Panc1 (cell line): ENCODE results near the gene CASQ2. TPM values are rescaled to one million over a fixed set of nuclear protein-coding genes. Genes with fewer than 3 reads are reported as not detected.

Experiments used
- ATAC-seq: fragments of 200-7000 bp; cut with Tn5 transposase; 2 replicates; pipeline ENCODE4 v1.9.1; 2020; ENCODE audit warnings: mild to moderate bottlenecking, moderate library complexity
- BruUV-seq: library from RNA; stranded (reverse); fragments of 400-500 nt; replicated peaks from 2 replicates; lab custom pipeline; 2021; lab: Mats Ljungman, UMichigan
- CTCF ChIA-PET: fragments of 300-600 bp; sonication (Branson Sonifier 250); formaldehyde crosslinking; loops from one replicate; lab custom pipeline; 2022; ENCODE audit warnings: antibody characterized with exemption; lab: Charles Lee
- POLR2A ChIA-PET: fragments of 300-600 bp; sonication (Branson Sonifier 250); formaldehyde crosslinking; loops from one replicate; lab custom pipeline; 2022; ENCODE audit warnings: antibody characterized with exemption; lab: Charles Lee
- DNase-seq: peaks from one replicate; pipeline ENCODE4 v3.0.0-alpha.2; 2010; ENCODE audit warnings: low read depth, low spot score
- H3K27ac ChIP-seq: 2 replicates; pipeline ENCODE4 v1.5.1; 2011; ENCODE audit warnings: mild to moderate bottlenecking, low read length, inconsistent platforms
- H3K27me3 ChIP-seq: fragments of 200-500 bp; sonication (Bioruptor generic); 2 replicates; pipeline ENCODE4 v1.6.0; 2014; ENCODE audit warnings: low read length, inconsistent platforms; ENCODE audit not compliant: control insufficient read depth, insufficient read depth
- H3K36me3 ChIP-seq: fragments of 200-500 bp; sonication (Bioruptor generic); 2 replicates; pipeline ENCODE4 v1.5.1; 2014; ENCODE audit warnings: inconsistent platforms, mild to moderate bottlenecking, low read length, moderate library complexity; ENCODE audit not compliant: control insufficient read depth, insufficient read depth
- H3K4me1 ChIP-seq: 2 replicates; pipeline ENCODE4 v1.5.1; 2011; ENCODE audit warnings: inconsistent platforms, mild to moderate bottlenecking, low read length, moderate library complexity; ENCODE audit not compliant: control insufficient read depth, insufficient read depth
- H3K4me3 ChIP-seq, 2 experiments: 2 replicates each; pipeline ENCODE4 v1.5.1; 2011 to 2012; ENCODE audit warnings: low read depth in 2 of 2, low read length in 2 of 2, mild to moderate bottlenecking in 2 of 2, inconsistent platforms in 1 of 2, moderate library complexity in 1 of 2
- H3K9me3 ChIP-seq: fragments of 200-500 bp; sonication (Bioruptor generic); 2 replicates; pipeline ENCODE4 v1.5.1; 2014; ENCODE audit warnings: low read depth, mild to moderate bottlenecking, inconsistent platforms, low read length, moderate library complexity; ENCODE audit not compliant: control insufficient read depth, insufficient read depth
- CTCF ChIP-seq: fragments of 450-650 bp; IDR thresholded peaks from 2 replicates; pipeline ENCODE4 v1.5.1; 2017; ENCODE audit warnings: mild to moderate bottlenecking
- POLR2AphosphoS5 ChIP-seq: IDR thresholded peaks from 2 replicates; pipeline ENCODE4 v1.6.1; 2012; ENCODE audit warnings: mild to moderate bottlenecking, low read depth, low read length, moderate library complexity
- SIN3A ChIP-seq: IDR thresholded peaks from 2 replicates; pipeline ENCODE4 v1.6.1; 2012; ENCODE audit warnings: low read depth, mild to moderate bottlenecking, low read length, moderate library complexity, borderline replicate concordance; ENCODE audit not compliant: insufficient read depth
- TCF7L2 ChIP-seq: IDR thresholded peaks from 2 replicates; pipeline ENCODE4 v1.6.1; 2011; ENCODE audit warnings: mild to moderate bottlenecking, low read depth, low read length, inconsistent platforms
- in situ Hi-C: cut with HindIII; loops from 2 replicates; pipeline ENCODE4 v1.10.0; 2016; ENCODE audit warnings: low sequenced_read_pairs, low pct_unique_long_range_greater_than_20kb
- intact Hi-C: fragments of 100-400 bp; cut with micrococcal nuclease; formaldehyde crosslinking; loops from one replicate; pipeline ENCODE4 v1.10.0; 2022; ENCODE audit not compliant: unreplicated experiment
- total RNA-seq: library from RNA; stranded (reverse); gene quantifications from one replicate; pipeline ENCODE4 v1.2.1, GENCODE V29; 2021; ENCODE audit not compliant: unreplicated experiment
- TF ChIP-seq, protein P1 (sequence below), 2 experiments: IDR thresholded peaks; 2 replicates each; pipeline ENCODE4 v1.6.1; 2011 to 2012; ENCODE audit warnings: low read depth in 2 of 2, control low read depth in 1 of 2, low read length in 1 of 2, mild to moderate bottlenecking in 1 of 2, moderate library complexity in 1 of 2; ENCODE audit not compliant: insufficient read depth in 1 of 2

Gene CASQ2
- total RNA-seq, 1 experiment from 2014 or later, result not detected

- H3K27me3 ChIP-seq, result no peaks in the 10 kb centered on the region
- POLR2A ChIA-PET, result no interaction called here
Observed at GRCh38 chr1:115794976-115795639, 26.6 kb upstream of the CASQ2 start.

DNA sequence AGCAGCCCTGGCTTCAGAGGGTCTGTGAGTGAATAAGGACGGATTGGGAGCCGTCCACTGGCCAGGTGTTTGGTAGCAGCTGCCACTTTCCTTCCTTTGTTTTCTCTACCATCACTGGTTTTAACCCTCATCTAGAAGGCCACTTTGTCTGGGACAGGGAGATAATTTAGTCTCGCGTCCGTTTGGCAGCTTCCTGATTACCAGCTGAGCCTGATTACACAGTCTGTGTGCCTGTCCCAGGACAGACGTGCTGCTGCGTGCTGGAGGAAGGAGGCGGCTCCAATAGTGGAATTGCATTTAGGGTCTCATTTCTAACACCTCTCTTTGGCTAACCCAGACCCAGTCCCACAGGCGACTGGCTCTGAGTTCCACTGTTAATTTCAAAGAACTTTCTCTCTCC is 24.6 kb upstream of the CASQ2 start:
- ChIA-PET CTCF (no interaction called here), POLR2A (no interaction called here)
- TF ChIP-seq, protein P1, sequence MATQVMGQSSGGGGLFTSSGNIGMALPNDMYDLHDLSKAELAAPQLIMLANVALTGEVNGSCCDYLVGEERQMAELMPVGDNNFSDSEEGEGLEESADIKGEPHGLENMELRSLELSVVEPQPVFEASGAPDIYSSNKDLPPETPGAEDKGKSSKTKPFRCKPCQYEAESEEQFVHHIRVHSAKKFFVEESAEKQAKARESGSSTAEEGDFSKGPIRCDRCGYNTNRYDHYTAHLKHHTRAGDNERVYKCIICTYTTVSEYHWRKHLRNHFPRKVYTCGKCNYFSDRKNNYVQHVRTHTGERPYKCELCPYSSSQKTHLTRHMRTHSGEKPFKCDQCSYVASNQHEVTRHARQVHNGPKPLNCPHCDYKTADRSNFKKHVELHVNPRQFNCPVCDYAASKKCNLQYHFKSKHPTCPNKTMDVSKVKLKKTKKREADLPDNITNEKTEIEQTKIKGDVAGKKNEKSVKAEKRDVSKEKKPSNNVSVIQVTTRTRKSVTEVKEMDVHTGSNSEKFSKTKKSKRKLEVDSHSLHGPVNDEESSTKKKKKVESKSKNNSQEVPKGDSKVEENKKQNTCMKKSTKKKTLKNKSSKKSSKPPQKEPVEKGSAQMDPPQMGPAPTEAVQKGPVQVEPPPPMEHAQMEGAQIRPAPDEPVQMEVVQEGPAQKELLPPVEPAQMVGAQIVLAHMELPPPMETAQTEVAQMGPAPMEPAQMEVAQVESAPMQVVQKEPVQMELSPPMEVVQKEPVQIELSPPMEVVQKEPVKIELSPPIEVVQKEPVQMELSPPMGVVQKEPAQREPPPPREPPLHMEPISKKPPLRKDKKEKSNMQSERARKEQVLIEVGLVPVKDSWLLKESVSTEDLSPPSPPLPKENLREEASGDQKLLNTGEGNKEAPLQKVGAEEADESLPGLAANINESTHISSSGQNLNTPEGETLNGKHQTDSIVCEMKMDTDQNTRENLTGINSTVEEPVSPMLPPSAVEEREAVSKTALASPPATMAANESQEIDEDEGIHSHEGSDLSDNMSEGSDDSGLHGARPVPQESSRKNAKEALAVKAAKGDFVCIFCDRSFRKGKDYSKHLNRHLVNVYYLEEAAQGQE (IDR thresholded peaks at IDR 0.05; ENCODE audit: insufficient read depth in 1 of 2, low read depth in 2 of 2, low read length in 1 of 2), result no peak
- no peak for TF ChIP-seq CTCF
- TF ChIP-seq TCF7L2, result no peak
- no peak for TF ChIP-seq POLR2AphosphoS5
- Histone ChIP-seq H3K27ac (no peak overlapping the region), H3K9me3 (no peaks in the 10 kb centered on the region), H3K4me3 (no peak overlapping the region), H3K4me1 (no peaks in the 10 kb centered on the region), H3K27me3 (no peaks in the 10 kb centered on the region), H3K36me3 (no peaks in the 10 kb centered on the region)
- in situ Hi-C loops, result no loop called here
- ATAC-seq (no peak), DNase-seq (no peak)
- BruUV-seq, result no TSS peak
- intact Hi-C loops, result no loop called here

More at GRCh38 chr1:115794976-115795639, 26.6 kb upstream of the CASQ2 start:
- TF ChIP-seq CTCF (no peak), SIN3A (no peak), POLR2AphosphoS5 (no peak)
- TF ChIP-seq, protein P1 (IDR thresholded peaks at IDR 0.05; ENCODE audit: insufficient read depth in 1 of 2, low read depth in 2 of 2, low read length in 1 of 2), result no peak
- H3K4me3 ChIP-seq, result no peak overlapping the region
- no peaks in the 10 kb centered on the region for H3K4me1 ChIP-seq
- H3K36me3 ChIP-seq, result no peaks in the 10 kb centered on the region
- CTCF ChIA-PET, result no interaction called here
- ATAC-seq, result no peak
- BruUV-seq, result no TSS peak
- DNase-seq, result no peak
- no peak overlapping the region for H3K27ac ChIP-seq
- in situ Hi-C loops, result no loop called here
- intact Hi-C loops, result no loop called here
- H3K9me3 ChIP-seq, result no peaks in the 10 kb centered on the region
